Measurements from ENCODE around the gene LIX1L.

DNA sequence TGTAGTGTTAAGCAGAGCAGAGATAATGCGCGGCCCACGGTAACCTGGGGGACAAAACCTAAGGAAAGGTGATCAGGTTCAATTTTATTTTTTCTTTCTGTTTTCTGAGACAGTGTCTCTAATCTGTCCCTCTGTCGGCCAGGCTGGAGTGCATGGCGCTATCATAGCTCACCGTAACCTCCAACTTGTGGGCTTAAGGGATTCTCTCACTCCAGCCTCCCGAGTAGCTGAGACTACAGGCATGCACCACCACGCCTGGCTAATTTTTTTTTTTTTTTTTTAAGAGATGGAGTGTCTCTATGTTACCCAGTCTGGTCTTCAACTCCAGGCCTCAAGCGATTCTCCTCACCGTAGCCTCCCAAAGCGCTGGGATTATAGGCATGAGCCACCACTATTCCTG lies 71.4 kb downstream of the LIX1L start:
- TF ChIP-seq, protein P1, sequence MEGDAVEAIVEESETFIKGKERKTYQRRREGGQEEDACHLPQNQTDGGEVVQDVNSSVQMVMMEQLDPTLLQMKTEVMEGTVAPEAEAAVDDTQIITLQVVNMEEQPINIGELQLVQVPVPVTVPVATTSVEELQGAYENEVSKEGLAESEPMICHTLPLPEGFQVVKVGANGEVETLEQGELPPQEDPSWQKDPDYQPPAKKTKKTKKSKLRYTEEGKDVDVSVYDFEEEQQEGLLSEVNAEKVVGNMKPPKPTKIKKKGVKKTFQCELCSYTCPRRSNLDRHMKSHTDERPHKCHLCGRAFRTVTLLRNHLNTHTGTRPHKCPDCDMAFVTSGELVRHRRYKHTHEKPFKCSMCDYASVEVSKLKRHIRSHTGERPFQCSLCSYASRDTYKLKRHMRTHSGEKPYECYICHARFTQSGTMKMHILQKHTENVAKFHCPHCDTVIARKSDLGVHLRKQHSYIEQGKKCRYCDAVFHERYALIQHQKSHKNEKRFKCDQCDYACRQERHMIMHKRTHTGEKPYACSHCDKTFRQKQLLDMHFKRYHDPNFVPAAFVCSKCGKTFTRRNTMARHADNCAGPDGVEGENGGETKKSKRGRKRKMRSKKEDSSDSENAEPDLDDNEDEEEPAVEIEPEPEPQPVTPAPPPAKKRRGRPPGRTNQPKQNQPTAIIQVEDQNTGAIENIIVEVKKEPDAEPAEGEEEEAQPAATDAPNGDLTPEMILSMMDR (IDR thresholded peaks at IDR 0.05): no peak
- TF ChIP-seq ZFX (IDR thresholded peaks at IDR 0.05; ENCODE audit: borderline replicate concordance): no peak

All from 22Rv1 (cell line).